ENCODE measurements around the gene CCDC60.

DNA sequence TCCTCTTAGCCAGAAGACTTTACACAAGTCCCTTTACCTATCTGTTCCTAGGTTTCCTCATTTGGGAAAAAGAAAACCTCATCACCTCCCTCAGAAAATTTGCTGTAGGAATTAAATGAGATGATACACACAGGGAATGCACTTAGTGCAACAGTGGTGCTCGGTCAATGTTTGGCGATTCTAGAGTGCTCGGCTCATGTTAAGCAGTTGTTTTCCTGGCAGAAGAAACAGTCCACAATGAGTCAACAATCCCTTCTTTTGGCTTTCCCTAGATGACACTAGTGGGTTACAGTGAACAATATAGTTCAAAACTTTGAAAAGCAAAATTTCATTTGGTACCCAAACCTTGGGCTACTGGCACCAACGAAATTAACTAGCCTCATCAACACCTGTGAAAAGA lies 255.1 kb downstream of the CCDC60 start:
- TF ChIP-seq, protein P1, sequence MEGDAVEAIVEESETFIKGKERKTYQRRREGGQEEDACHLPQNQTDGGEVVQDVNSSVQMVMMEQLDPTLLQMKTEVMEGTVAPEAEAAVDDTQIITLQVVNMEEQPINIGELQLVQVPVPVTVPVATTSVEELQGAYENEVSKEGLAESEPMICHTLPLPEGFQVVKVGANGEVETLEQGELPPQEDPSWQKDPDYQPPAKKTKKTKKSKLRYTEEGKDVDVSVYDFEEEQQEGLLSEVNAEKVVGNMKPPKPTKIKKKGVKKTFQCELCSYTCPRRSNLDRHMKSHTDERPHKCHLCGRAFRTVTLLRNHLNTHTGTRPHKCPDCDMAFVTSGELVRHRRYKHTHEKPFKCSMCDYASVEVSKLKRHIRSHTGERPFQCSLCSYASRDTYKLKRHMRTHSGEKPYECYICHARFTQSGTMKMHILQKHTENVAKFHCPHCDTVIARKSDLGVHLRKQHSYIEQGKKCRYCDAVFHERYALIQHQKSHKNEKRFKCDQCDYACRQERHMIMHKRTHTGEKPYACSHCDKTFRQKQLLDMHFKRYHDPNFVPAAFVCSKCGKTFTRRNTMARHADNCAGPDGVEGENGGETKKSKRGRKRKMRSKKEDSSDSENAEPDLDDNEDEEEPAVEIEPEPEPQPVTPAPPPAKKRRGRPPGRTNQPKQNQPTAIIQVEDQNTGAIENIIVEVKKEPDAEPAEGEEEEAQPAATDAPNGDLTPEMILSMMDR (IDR thresholded peaks at IDR 0.05; ENCODE audit: low read length): no peak
- no peak for TF ChIP-seq EZH2 (optimal IDR thresholded peaks at IDR 0.05; ENCODE audit: low read depth, low read length)

All from MM.1S (cell line).